Chondrocyte (in vitro differentiated cells): ENCODE measurements around the gene RTP1. TPM values are rescaled to one million over a fixed set of nuclear protein-coding genes. Genes with fewer than 3 reads are reported as not detected.

Experiments used
- DNase-seq: peaks from one replicate; pipeline ENCODE4 v3.0.0; 2021; ENCODE audit warnings: mixed read lengths, low spot score
- H3K27ac Mint-ChIP-seq: one replicate; pipeline ENCODE4 v1.8.0; 2021; ENCODE audit warnings: mild to moderate bottlenecking, moderate library complexity, mixed read lengths; ENCODE audit not compliant: unreplicated experiment
- H3K27me3 Mint-ChIP-seq: 2 replicates; pipeline ENCODE4 v1.8.0; 2021; ENCODE audit warnings: low read depth, mixed read lengths
- H3K36me3 Mint-ChIP-seq: 2 replicates; pipeline ENCODE4 v1.8.0; 2021; ENCODE audit warnings: low read depth, mixed read lengths
- H3K4me1 Mint-ChIP-seq: 2 replicates; pipeline ENCODE4 v1.8.0; 2021; ENCODE audit warnings: low read depth, mild to moderate bottlenecking, mixed read lengths
- H3K4me3 Mint-ChIP-seq: one replicate; pipeline ENCODE4 v1.8.0; 2021; ENCODE audit warnings: mild to moderate bottlenecking, moderate library complexity, mixed read lengths; ENCODE audit not compliant: unreplicated experiment
- H3K9me3 Mint-ChIP-seq: 2 replicates; pipeline ENCODE4 v1.8.0; 2021; ENCODE audit warnings: low read depth, mixed read lengths
- CTCF ChIP-seq: fragments of 200-600 bp; sonication (generic); IDR thresholded peaks from 2 replicates; pipeline ENCODE4 v1.5.0; 2021; ENCODE audit warnings: antibody characterized with exemption, mild to moderate bottlenecking, moderate library complexity
- total RNA-seq: library from RNA; stranded (reverse); gene quantifications from 3 replicates; pipeline ENCODE4 v1.2.1, GENCODE V29; 2021

Gene RTP1
- total RNA-seq, 1 donor from 2014 or later: not detected

GRCh38 chr3:187223799-187224198 lies 26.5 kb downstream of the RTP1 start:
- Mint-ChIP-seq H3K4me1 (peaks cover 15% of the 10 kb centered on the region), H3K27me3 (no peaks in the 10 kb centered on the region), H3K9me3 (no peaks in the 10 kb centered on the region), H3K27ac (no peak overlapping the region), H3K4me3 (no peak overlapping the region), H3K36me3 (no peaks in the 10 kb centered on the region)
- no peak for TF ChIP-seq CTCF
- DNase-seq: no peak

GRCh38 chr3:187227658-187228258 lies 30.5 kb downstream of the RTP1 start:
- Mint-ChIP-seq H3K27ac (peak overlapping the region; percentile 42), H3K36me3 (no peaks in the 10 kb centered on the region), H3K9me3 (no peaks in the 10 kb centered on the region), H3K4me1 (peaks cover 15% of the 10 kb centered on the region), H3K4me3 (no peak overlapping the region), H3K27me3 (no peaks in the 10 kb centered on the region)
- no peak for DNase-seq
- TF ChIP-seq CTCF: no peak

- Mint-ChIP-seq H3K4me3 (no peak overlapping the region), H3K27ac (no peak overlapping the region), H3K27me3 (no peaks in the 10 kb centered on the region), H3K4me1 (peaks cover 15% of the 10 kb centered on the region), H3K36me3 (no peaks in the 10 kb centered on the region), H3K9me3 (no peaks in the 10 kb centered on the region)
- DNase-seq: no peak
- no peak for TF ChIP-seq CTCF
Measured at GRCh38 chr3:187228740-187229139, 31.5 kb downstream of the RTP1 start.

GRCh38 chr3:187230011-187230410 lies 32.7 kb downstream of the RTP1 start:
- no peaks in the 10 kb centered on the region for H3K27me3 Mint-ChIP-seq
- DNase-seq: no peak
- no peak overlapping the region for H3K27ac Mint-ChIP-seq

GRCh38 chr3:187236962-187237361 lies 39.7 kb downstream of the RTP1 start:
- TF ChIP-seq CTCF: no peak
- Mint-ChIP-seq H3K9me3 (no peaks in the 10 kb centered on the region), H3K27me3 (no peaks in the 10 kb centered on the region), H3K36me3 (no peaks in the 10 kb centered on the region), H3K4me3 (no peak overlapping the region), H3K4me1 (no peaks in the 10 kb centered on the region), H3K27ac (no peak overlapping the region)
- no peak for DNase-seq

More at GRCh38 chr3:187230011-187230410, 32.7 kb downstream of the RTP1 start:
- TF ChIP-seq CTCF: no peak
- no peaks in the 10 kb centered on the region for H3K36me3 Mint-ChIP-seq
- peaks cover 15% of the 10 kb centered on the region for H3K4me1 Mint-ChIP-seq
- no peaks in the 10 kb centered on the region for H3K9me3 Mint-ChIP-seq
- no peak overlapping the region for H3K4me3 Mint-ChIP-seq
